GM12878 (cell line): ENCODE data around the gene NPHP1. TPM values are rescaled to one million over a fixed set of nuclear protein-coding genes. Genes with fewer than 3 reads are reported as not detected.
"Not testable (repeated sequence)": the region's sequence is repeated elsewhere in the genome, so short reads cannot be mapped to it uniquely, and the experiment has no call there.

ENCODE experiments used
- ATAC-seq: fragments of 200-7000 bp; cut with Tn5 transposase; 3 replicates; pipeline ENCODE4 v1.9.1; 2020; ENCODE audit warnings: mild to moderate bottlenecking, moderate library complexity
- BruUV-seq: library from RNA; stranded (reverse); fragments of 400-500 nt; replicated peaks from 2 replicates; lab custom pipeline; 2021; lab: Mats Ljungman, UMichigan
- CTCF ChIA-PET: fragments of 300-600 bp; sonication (Branson Sonifier 250); formaldehyde crosslinking; extraction: SDS; loops from one replicate; lab custom pipeline; 2021; ENCODE audit warnings: inconsistent platforms; lab: Yijun Ruan, JAX
- POLR2A ChIA-PET: fragments of 350-600 bp; formaldehyde crosslinking; extraction: SDS; loops from one replicate; lab custom pipeline; 2021; ENCODE audit warnings: inconsistent platforms; lab: Charles Lee
- RAD21 ChIA-PET: fragments of 300-600 bp; sonication (Branson Sonifier 250); formaldehyde crosslinking; loops from one replicate; lab custom pipeline; 2023; ENCODE audit warnings: antibody characterized with exemption; ENCODE audit not compliant: unreplicated experiment; lab: Charles Lee
- SMC1A ChIA-PET: fragments of 300-600 bp; sonication (Branson Sonifier 250); formaldehyde crosslinking; loops from one replicate; lab custom pipeline; 2023; ENCODE audit not compliant: unreplicated experiment, uncharacterized antibody; lab: Charles Lee
- DNase-seq: peaks from one replicate; pipeline ENCODE4 v3.0.0-alpha.2; 2011; ENCODE audit warnings: low read depth, low spot score
- FAIRE-seq: peaks from 3 replicates; lab custom pipeline; 2011; peaks lifted over from hg19 to GRCh38; lab: Jason Lieb, UNC
- H2AFZ ChIP-seq: 2 replicates; pipeline ENCODE4 v1.6.0; 2011; ENCODE audit warnings: low read depth, low read length, control low read depth; ENCODE audit not compliant: control insufficient read depth
- H3K27ac ChIP-seq: 2 replicates; pipeline ENCODE4 v1.5.1; 2011; ENCODE audit warnings: control low read depth; ENCODE audit not compliant: control insufficient read depth, insufficient read depth
- H3K27me3 ChIP-seq, 2 experiments: replicated peaks in 1 of 2; 2 replicates each; pipeline versions ENCODE4 v1.6.0 to v1.6.1; 2011; ENCODE audit warnings: low read length in 1 of 2; ENCODE audit not compliant: control insufficient read depth in 2 of 2, insufficient read depth in 2 of 2
- H3K36me3 ChIP-seq, 2 experiments: 2 replicates each; pipeline ENCODE4 v1.5.1; 2011; ENCODE audit warnings: low read length in 1 of 2; ENCODE audit not compliant: control insufficient read depth in 2 of 2, insufficient read depth in 2 of 2
- H3K4me1 ChIP-seq: 2 replicates; pipeline ENCODE4 v1.6.1; 2011; ENCODE audit warnings: mild to moderate bottlenecking, low read length, moderate library complexity, mixed read lengths; ENCODE audit not compliant: control insufficient read depth, insufficient read depth
- H3K4me2 ChIP-seq: 2 replicates; pipeline ENCODE4 v1.6.0; 2011; ENCODE audit warnings: control low read depth; ENCODE audit not compliant: control insufficient read depth, insufficient read depth
- H3K4me3 ChIP-seq: fragments of 200-600 bp; sonication (generic); 2 replicates; pipeline ENCODE4 v1.5.1; 2016
- H3K79me2 ChIP-seq: 2 replicates; pipeline ENCODE4 v1.6.0; 2011; ENCODE audit warnings: low read length; ENCODE audit not compliant: control insufficient read depth, insufficient read depth
- H3K9ac ChIP-seq: 2 replicates; pipeline ENCODE4 v1.8.0; 2011; ENCODE audit warnings: low read length, control low read depth, mixed read lengths; ENCODE audit not compliant: control insufficient read depth, insufficient read depth
- H3K9me3 ChIP-seq: replicated peaks from 3 replicates; pipeline ENCODE4 v1.5.1; 2011; ENCODE audit warnings: mild to moderate bottlenecking, low read length; ENCODE audit not compliant: control insufficient read depth, insufficient read depth
- H4K20me1 ChIP-seq: 2 replicates; pipeline ENCODE4 v1.6.0; 2011; ENCODE audit not compliant: control insufficient read depth, insufficient read depth
- CREB1 ChIP-seq: IDR thresholded peaks from 2 replicates; pipeline ENCODE4 v1.6.1; 2012; ENCODE audit warnings: low read depth, mild to moderate bottlenecking, inconsistent platforms
- ESRRA ChIP-seq: IDR thresholded peaks from 2 replicates; pipeline ENCODE4 v1.6.1; 2012; ENCODE audit warnings: mild to moderate bottlenecking, low read length, improper control_type of control experiment
- FOS ChIP-seq: IDR thresholded peaks from 3 replicates; pipeline ENCODE4 v1.6.1; 2011; ENCODE audit warnings: borderline replicate concordance; ENCODE audit not compliant: insufficient read length; ENCODE audit errors: extremely low read depth
- ZNF24 ChIP-seq: fragments of 450-650 bp; IDR thresholded peaks from 2 replicates; pipeline ENCODE4 v1.6.1; 2017; ENCODE audit warnings: antibody characterized with exemption, mild to moderate bottlenecking
- WGBS: methylation state at CpG from one replicate; pipeline ENCODE4 v1.1.6; 2016; ENCODE audit warnings: low lambda C conversion rate; ENCODE audit not compliant: insufficient replicate concordance, insufficient coverage; ENCODE audit errors: missing lambda C conversion rate; 5-methylcytosine and 5-hydroxymethylcytosine counted together
- in situ Hi-C: fragments of 300-500 bp; cut with MboI; formaldehyde crosslinking; loops from 9 replicates; pipeline ENCODE4 v1.14.3; 2018; ENCODE audit warnings: mixed read lengths
- intact Hi-C: fragments of 100-400 bp; cut with micrococcal nuclease; formaldehyde crosslinking; loops from one replicate; pipeline ENCODE4 v1.14.2; 2022; ENCODE audit not compliant: unreplicated experiment
- polyA plus RNA-seq, 11 experiments: library from polyadenylated mRNA; depleted of rRNA in 4 of 11; unstranded in 6 of 11; stranded (reverse) in 5 of 11; fragments of >200 nt; fragmentation: Nextera tagmentation in 4 of 11; fragmentation: Illumina TruSeq in 1 of 11; extraction: Ambion mirVana in 4 of 11; extraction: Trizol in 1 of 11; gene quantifications; 1 replicate in 1 of 11; 2 replicates in 10 of 11; pipeline versions ENCODE4 v1.2.1 to v1.2.3, GENCODE V29; 2011 to 2016; ENCODE audit warnings: inconsistent platforms in 2 of 11, missing spikeins in 2 of 11, low read depth in 1 of 11
- total RNA-seq, 4 experiments: library from RNA; depleted of rRNA in 3 of 4; stranded (reverse); fragments of >200 nt in 3 of 4; fragmentation: Illumina TruSeq in 1 of 4; extraction: Trizol in 1 of 4; gene quantifications; 2 replicates each; pipeline versions ENCODE4 v1.2.1 to v1.2.3, GENCODE V29; 2013 to 2021
- TF ChIP-seq, protein P1 (sequence below): IDR thresholded peaks from 2 replicates; pipeline ENCODE4 v1.6.1; 2012; ENCODE audit warnings: low read length, inconsistent platforms

The NPHP1 gene
- total and polyA plus RNA-seq, 10 of the 15 experiments (the other 5 are each of a cell fraction or from before 2014, with no cell fraction given), result 0.23 to 3.5 (median 1.2) TPM

DNA sequence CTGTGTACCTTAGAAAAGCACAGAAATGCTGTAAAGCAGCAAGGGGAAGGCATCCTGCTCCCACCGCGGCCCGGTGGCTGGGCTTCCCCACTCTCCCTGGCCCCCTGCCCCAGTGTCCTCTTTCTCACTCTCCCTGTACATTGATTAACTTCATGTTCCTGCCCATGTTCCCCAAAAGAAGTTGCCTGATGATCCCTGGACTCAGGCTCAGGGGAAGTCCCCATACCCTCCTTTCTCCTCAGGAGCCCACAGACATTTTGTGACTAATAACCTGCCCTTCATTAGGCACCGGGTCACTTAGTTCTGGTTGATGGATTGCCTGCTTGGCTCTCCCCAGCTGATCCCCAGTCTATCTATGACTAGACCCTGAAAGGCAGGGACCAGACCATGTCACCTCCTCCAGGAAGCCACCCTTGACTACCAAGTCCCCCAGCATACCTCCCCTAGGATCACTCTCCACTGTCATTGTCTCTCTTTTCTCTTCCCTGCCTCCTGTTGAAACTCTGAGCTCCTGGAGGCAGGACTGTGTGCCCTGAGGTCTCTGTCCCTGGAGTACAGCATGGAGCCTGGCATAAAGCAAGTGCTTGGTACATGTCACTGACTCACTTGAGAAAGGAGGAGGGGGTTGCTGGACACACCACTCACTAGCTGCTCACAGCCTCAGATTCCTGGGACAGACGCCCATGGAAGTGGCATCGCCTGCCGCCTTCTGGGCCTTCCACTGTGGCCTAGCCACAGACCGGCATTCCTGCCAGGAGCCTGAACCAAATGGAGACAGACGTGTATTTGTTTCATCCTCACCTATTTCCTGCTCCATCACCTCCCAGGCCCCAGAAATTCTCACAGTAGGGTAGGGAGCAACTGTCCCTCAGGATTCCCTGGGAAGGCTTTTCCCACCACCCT lies 102.7 kb downstream of the NPHP1 start:
- intact Hi-C loops, result no loop called here
- no peaks in the 10 kb centered on the region for H3K36me3 ChIP-seq
- no peak overlapping the region for H3K9ac ChIP-seq
- no TSS peak for BruUV-seq
- no peak overlapping the region for H3K4me3 ChIP-seq
- no peak overlapping the region for H3K27ac ChIP-seq
- peak; percentile 20; the same call in 1 of the 3 replicates for ATAC-seq
- H2AFZ ChIP-seq, result no peak overlapping the region
- TF ChIP-seq ZNF24, result no peak
- TF ChIP-seq, protein P1, sequence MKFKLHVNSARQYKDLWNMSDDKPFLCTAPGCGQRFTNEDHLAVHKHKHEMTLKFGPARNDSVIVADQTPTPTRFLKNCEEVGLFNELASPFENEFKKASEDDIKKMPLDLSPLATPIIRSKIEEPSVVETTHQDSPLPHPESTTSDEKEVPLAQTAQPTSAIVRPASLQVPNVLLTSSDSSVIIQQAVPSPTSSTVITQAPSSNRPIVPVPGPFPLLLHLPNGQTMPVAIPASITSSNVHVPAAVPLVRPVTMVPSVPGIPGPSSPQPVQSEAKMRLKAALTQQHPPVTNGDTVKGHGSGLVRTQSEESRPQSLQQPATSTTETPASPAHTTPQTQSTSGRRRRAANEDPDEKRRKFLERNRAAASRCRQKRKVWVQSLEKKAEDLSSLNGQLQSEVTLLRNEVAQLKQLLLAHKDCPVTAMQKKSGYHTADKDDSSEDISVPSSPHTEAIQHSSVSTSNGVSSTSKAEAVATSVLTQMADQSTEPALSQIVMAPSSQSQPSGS, result no peak
- TF ChIP-seq, all 136 proteins: peak for 0
- no peaks in the 10 kb centered on the region for H4K20me1 ChIP-seq
- ChIA-PET RAD21 (no interaction called here), SMC1A (no interaction called here), CTCF (no interaction called here), POLR2A (no interaction called here)
- H3K27me3 ChIP-seq, result peaks cover 2 to 6% of the 10 kb centered on the region in 2 experiments; a peak in 2 of 4 replicates
- H3K4me1 ChIP-seq, result no peaks in the 10 kb centered on the region
- no peak for FAIRE-seq
- H3K4me2 ChIP-seq, result no peak overlapping the region
- H3K79me2 ChIP-seq, result no peaks in the 10 kb centered on the region
- in situ Hi-C loops, result no loop called here
- no peak for DNase-seq
- 33% methylated on average over 9 of the region's 9 CpGs for WGBS
- no peaks in the 10 kb centered on the region for H3K9me3 ChIP-seq

DNA sequence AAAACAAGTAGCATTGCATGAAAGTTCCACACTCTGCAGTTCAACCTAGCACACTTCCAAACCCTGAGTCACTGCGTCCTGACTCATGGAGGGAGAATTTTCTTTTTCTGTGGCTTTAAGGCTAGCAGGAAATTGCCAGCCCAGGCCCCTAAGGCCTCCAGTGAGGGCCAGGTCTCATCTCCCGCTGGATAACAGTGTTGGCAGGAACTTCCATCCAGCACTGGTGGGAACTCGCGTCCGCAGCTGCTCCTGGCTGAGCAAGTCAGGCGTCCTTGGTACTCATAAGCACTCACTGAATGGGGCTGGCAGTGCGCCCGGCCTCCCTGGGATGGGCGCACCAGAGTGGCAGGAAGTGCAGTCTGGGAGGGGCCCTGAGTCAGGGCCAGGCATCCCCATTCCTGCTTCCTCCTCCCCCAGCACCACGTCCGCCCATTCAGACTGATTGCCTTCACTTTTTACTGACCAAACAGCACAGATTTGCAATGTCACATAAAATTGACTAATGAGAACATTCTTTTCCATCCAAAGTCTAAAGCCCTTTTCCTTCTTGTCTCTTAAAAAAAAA lies 103.5 kb downstream of the NPHP1 start:
- no peaks in the 10 kb centered on the region for H3K79me2 ChIP-seq
- FAIRE-seq, result no peak
- no peaks in the 10 kb centered on the region for H3K9me3 ChIP-seq
- H3K27ac ChIP-seq, result no peak overlapping the region
- peaks cover 2 to 6% of the 10 kb centered on the region in 2 experiments; a peak in 2 of 4 replicates for H3K27me3 ChIP-seq
- DNase-seq, result no peak
- RAD21 ChIA-PET, result no interaction called here
- H3K9ac ChIP-seq, result no peak overlapping the region
- ATAC-seq, result no peak; the same call in 1 of the 3 replicates
- WGBS, result 22% methylated on average over 11 of the region's 11 CpGs
- TF ChIP-seq ESRRA, result no peak
- no peak for TF ChIP-seq CREB1
- no peak for TF ChIP-seq FOS
- TF ChIP-seq, all 136 proteins: peak for 0
- Histone ChIP-seq H3K36me3 (no peaks in the 10 kb centered on the region), H3K4me1 (no peaks in the 10 kb centered on the region), H4K20me1 (no peaks in the 10 kb centered on the region), H2AFZ (no peak overlapping the region), H3K4me3 (no peak overlapping the region), H3K4me2 (no peak overlapping the region)
- no TSS peak for BruUV-seq
- CTCF ChIA-PET, result no interaction called here
- SMC1A ChIA-PET, result no interaction called here
- in situ Hi-C loops, result no loop called here
- POLR2A ChIA-PET, result no interaction called here
- intact Hi-C loops, result no loop called here

DNA sequence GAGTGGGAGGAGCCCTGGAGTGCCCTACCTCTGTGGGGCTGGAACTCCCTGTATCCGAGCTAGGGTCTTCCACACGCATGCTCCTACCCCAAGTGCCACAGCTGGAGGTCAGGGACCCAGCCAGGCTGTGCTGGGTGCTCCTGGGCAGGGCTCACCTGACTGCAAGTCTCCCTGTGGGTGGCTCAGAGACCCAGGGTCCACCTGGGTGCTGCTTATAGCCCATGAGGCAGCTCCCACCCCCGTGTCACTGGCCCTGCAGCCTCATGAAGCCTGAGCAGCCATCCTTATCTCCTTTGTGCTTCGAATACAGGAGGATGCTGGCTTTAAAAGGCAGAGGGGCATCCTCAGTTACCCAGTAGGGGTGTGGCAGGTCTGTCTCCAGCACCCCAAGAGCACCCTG lies 103.9 kb downstream of the NPHP1 start:
- H3K36me3 ChIP-seq, H3K27me3 ChIP-seq, SMC1A ChIA-PET, H3K4me2 ChIP-seq, H3K9ac ChIP-seq, H3K4me1 ChIP-seq, RAD21 ChIA-PET, ATAC-seq, H3K79me2 ChIP-seq, H3K4me3 ChIP-seq, H3K27ac ChIP-seq, intact Hi-C loops, in situ Hi-C loops, H4K20me1 ChIP-seq, H2AFZ ChIP-seq, BruUV-seq, H3K9me3 ChIP-seq, FAIRE-seq, CTCF ChIA-PET, DNase-seq, POLR2A ChIA-PET: not testable (repeated sequence)
- WGBS, result 9% methylated on average over 4 of the region's 4 CpGs
